ENCODE results near the gene LGR4.

GRCh38 chr11:27460158-27460978 is 12.2 kb downstream of the LGR4 start:
- TF ChIP-seq POLR2A (IDR thresholded peaks at IDR 0.05; ENCODE audit: low read depth, low read length): no peak
- no peak for TF ChIP-seq CTCF (conservative IDR thresholded peaks at IDR 0.05; ENCODE audit: low read depth, low read length)
- no peak for TF ChIP-seq NFE2L2 (IDR thresholded peaks at IDR 0.05; ENCODE audit: low read depth, low read length)
- TF ChIP-seq RFX5 (IDR thresholded peaks at IDR 0.05; ENCODE audit: low read depth, low read length): no peak
- no peak for TF ChIP-seq RAD21 (IDR thresholded peaks at IDR 0.05; ENCODE audit: low read length)

Measured in IMR-90 (cell line).